ENCODE measurements around the gene SNAP25. TPM values are rescaled to one million over a fixed set of nuclear protein-coding genes. Genes with fewer than 3 reads are reported as not detected.

Gene SNAP25
- total and polyA plus RNA-seq, 10 donors = 0.04 to 0.80 (median 0.12) TPM; not detected in 6

DNA sequence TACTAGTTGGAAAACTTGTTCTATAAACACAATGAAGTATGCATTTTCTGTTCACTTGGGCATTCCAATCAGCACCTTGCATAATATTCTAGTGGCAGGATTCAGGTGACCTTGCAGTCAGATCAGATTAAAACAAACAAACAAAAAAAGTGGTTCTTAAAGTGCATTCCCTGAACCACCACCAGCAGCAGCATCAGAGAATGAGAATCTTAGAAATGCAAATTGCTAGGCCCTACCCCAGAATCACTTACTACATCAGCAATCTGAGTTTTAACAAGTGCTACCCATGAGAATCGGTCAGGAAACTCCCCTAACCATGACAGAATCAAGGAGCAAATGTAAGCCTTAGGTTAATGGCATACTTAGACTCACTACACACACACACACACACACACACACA, 41.7 kb downstream of the SNAP25 start:
- H3K9me3 ChIP-seq = no peaks in the 10 kb centered on the region
- intact Hi-C loops (cut with DNase I; ENCODE audit: low total_unique reads) = no loop called here
- H3K36me3 ChIP-seq = no peaks in the 10 kb centered on the region
- no peak overlapping the region for H3K4me3 ChIP-seq
- 52 to 77% (median 64%) methylated on average over 1 of the region's 1 CpG for WGBS, 5 donors
- no peak for TF ChIP-seq POLR2A (IDR thresholded peaks at IDR 0.05)
- TF ChIP-seq POLR2AphosphoS5 (IDR thresholded peaks at IDR 0.05) = no peak
- TF ChIP-seq, protein P1, sequence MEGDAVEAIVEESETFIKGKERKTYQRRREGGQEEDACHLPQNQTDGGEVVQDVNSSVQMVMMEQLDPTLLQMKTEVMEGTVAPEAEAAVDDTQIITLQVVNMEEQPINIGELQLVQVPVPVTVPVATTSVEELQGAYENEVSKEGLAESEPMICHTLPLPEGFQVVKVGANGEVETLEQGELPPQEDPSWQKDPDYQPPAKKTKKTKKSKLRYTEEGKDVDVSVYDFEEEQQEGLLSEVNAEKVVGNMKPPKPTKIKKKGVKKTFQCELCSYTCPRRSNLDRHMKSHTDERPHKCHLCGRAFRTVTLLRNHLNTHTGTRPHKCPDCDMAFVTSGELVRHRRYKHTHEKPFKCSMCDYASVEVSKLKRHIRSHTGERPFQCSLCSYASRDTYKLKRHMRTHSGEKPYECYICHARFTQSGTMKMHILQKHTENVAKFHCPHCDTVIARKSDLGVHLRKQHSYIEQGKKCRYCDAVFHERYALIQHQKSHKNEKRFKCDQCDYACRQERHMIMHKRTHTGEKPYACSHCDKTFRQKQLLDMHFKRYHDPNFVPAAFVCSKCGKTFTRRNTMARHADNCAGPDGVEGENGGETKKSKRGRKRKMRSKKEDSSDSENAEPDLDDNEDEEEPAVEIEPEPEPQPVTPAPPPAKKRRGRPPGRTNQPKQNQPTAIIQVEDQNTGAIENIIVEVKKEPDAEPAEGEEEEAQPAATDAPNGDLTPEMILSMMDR (IDR thresholded peaks at IDR 0.05 in 8 of 11, conservative IDR thresholded peaks at IDR 0.05 in 3 of 11) = no peak
- no peak overlapping the region for H3K27ac ChIP-seq
- H3K4me1 ChIP-seq = no peaks in the 10 kb centered on the region
- DNase-seq = no peak
- no peaks in the 10 kb centered on the region for H3K27me3 ChIP-seq (replicated peaks in 1 of 7)

DNA sequence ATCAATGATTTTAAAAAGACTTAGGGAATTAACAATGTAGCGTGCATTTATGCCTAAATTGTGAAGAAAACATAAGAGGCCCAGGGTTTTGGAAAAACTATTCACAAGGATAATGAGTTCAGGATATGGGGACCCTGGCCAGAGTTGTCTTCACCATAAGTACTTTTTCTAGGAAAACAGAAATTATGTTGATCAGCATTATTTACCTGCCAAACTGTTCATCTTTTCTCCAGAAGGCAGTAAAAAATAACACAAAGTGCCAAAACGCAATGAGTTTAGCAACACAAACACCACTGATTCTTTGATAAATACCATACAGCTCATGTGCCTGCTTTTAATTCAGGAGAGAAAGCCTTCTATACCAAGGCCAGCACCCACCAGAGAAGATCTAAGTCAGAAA, 43.1 kb downstream of the SNAP25 start:
- 89 to 95% (median 90%) methylated on average over 2 of the region's 2 CpGs for WGBS, 5 donors

DNA sequence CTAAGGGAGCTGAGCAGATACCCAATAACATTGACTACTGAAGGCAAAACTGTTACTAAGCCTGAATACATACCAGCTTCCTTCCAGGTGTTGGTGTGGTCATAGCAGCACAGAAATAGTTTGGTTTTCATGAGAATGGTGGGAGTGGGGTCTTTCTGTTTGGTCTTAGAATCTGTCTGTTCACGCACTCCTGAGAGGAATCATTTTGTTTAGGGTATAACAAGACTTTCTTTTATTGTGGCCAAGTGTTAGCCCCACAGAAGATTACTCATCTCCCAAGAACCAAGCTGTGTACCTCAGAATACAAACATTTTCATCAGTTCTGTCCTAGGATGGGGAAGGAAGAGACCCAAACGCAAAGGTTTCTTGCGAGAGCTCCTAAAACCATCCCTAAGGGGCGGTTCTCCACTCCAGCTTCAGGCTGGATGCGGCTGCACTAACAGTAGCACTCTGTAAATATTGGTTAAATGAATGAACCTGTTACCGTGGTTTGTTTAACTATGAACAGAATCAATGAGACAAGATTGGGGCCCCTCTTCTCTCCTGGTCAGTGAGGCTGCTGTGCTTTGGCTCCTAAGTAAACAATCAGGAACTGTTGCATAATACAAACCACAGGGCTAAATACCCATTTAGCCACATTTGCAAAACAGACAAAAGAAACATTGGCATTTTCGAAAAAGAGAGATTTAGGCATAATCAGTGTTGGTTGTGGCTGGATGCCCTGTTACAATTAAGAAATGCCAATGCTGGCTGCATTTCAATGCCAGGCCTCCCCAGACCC, 44.9 kb downstream of the SNAP25 start:
- DNase-seq = no peak
- TF ChIP-seq, protein P1 (IDR thresholded peaks at IDR 0.05 in 8 of 11, conservative IDR thresholded peaks at IDR 0.05 in 3 of 11) = no peak
- no peak for TF ChIP-seq POLR2A (IDR thresholded peaks at IDR 0.05)
- no peak for TF ChIP-seq POLR2AphosphoS5 (IDR thresholded peaks at IDR 0.05)
- 74 to 85% (median 80%) methylated on average over 7 of the region's 7 CpGs for WGBS, 5 donors
- H3K27ac ChIP-seq = no peak overlapping the region
- no peaks in the 10 kb centered on the region for H3K36me3 ChIP-seq
- intact Hi-C loops (cut with DNase I; ENCODE audit: low total_unique reads) = no loop called here
- no peaks in the 10 kb centered on the region for H3K9me3 ChIP-seq
- no peak overlapping the region for H3K4me3 ChIP-seq
- no peaks in the 10 kb centered on the region for H3K27me3 ChIP-seq (replicated peaks in 1 of 7)
- no peaks in the 10 kb centered on the region for H3K4me1 ChIP-seq

More for the DNA sequence above, 43.1 kb downstream of the SNAP25 start:
- intact Hi-C loops (cut with DNase I; ENCODE audit: low total_unique reads) = no loop called here
- H3K27ac ChIP-seq = no peak overlapping the region
- H3K27me3 ChIP-seq (replicated peaks in 1 of 7) = no peaks in the 10 kb centered on the region
- H3K4me3 ChIP-seq = no peak overlapping the region
- TF ChIP-seq POLR2AphosphoS5 (IDR thresholded peaks at IDR 0.05) (no peak), POLR2A (IDR thresholded peaks at IDR 0.05) (no peak)
- TF ChIP-seq, protein P1 (IDR thresholded peaks at IDR 0.05 in 8 of 11, conservative IDR thresholded peaks at IDR 0.05 in 3 of 11) = no peak
- H3K9me3 ChIP-seq = no peaks in the 10 kb centered on the region
- no peak for DNase-seq
- H3K4me1 ChIP-seq = no peaks in the 10 kb centered on the region
- H3K36me3 ChIP-seq = no peaks in the 10 kb centered on the region

DNA sequence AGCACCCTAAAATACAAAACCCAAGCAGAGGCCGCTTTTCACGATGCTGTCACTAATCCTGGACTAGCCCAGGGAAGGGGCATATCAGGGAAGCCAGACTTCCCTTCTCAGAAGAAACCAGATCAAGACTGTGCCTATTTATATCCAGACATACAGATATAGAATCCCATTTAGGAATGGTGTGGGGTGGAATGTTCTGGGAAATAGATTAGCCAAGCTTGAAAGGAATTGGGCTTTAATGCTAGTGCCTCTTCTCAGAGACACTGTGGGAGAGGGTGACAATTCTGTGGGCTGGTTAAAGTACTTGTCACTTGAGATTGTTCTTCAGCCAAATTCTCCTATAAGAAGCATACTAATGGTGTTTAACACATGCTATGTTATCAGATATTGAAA, 45.5 kb downstream of the SNAP25 start:
- H3K27me3 ChIP-seq (replicated peaks in 1 of 7) = no peaks in the 10 kb centered on the region
- no peaks in the 10 kb centered on the region for H3K9me3 ChIP-seq
- no peak overlapping the region for H3K4me3 ChIP-seq
- intact Hi-C loops (cut with DNase I; ENCODE audit: low total_unique reads) = no loop called here
- no peaks in the 10 kb centered on the region for H3K4me1 ChIP-seq
- no peaks in the 10 kb centered on the region for H3K36me3 ChIP-seq
- 53 to 67% (median 64%) methylated on average over 2 of the region's 2 CpGs for WGBS, 5 donors
- no peak overlapping the region for H3K27ac ChIP-seq
- TF ChIP-seq POLR2AphosphoS5 (IDR thresholded peaks at IDR 0.05) = no peak
- TF ChIP-seq, protein P1 (IDR thresholded peaks at IDR 0.05 in 8 of 11, conservative IDR thresholded peaks at IDR 0.05 in 3 of 11) = no peak
- DNase-seq = no peak
